HepG2 (cell line): Measurements from ENCODE around the gene CHMP4B. TPM values are rescaled to one million over a fixed set of nuclear protein-coding genes. Genes with fewer than 3 reads are reported as not detected.
A peak's percentile ranks its signal among the peaks of the same experiment; 100 is the strongest.

Source experiments
- LCORL ChIP-seq, 2 experiments: fragments of 450-650 bp in 1 of 2; sonication (generic) in 1 of 2; formaldehyde crosslinking in 1 of 2; IDR thresholded peaks; 2 replicates each; pipeline versions ENCODE4 v1.5.0 to v1.6.1; 2017 to 2020; ENCODE audit warnings: antibody characterized with exemption in 1 of 2, missing genetic modification reagents in 1 of 2
- NR1H2 ChIP-seq: sonication (generic); formaldehyde crosslinking; IDR thresholded peaks from 2 replicates; pipeline ENCODE4 v1.8.1; 2022; ENCODE audit warnings: low read depth, missing genetic modification reagents, borderline replicate concordance
- PAWR ChIP-seq: sonication (generic); formaldehyde crosslinking; IDR thresholded peaks from 2 replicates; pipeline ENCODE4 v1.4.0; 2020; ENCODE audit warnings: missing genetic modification reagents, mild to moderate bottlenecking, borderline replicate concordance
- ZFAT ChIP-seq: sonication (generic); formaldehyde crosslinking; conservative IDR thresholded peaks from 2 replicates; pipeline ENCODE4 v1.8.1; 2023; ENCODE audit warnings: missing genetic modification reagents, inconsistent platforms
- ZNF546 ChIP-seq: sonication (generic); formaldehyde crosslinking; conservative IDR thresholded peaks from 2 replicates; pipeline ENCODE4 v1.8.1; 2023; ENCODE audit warnings: mild to moderate bottlenecking, missing genetic modification reagents
- ZNF563 ChIP-seq: sonication (generic); formaldehyde crosslinking; IDR thresholded peaks from 2 replicates; pipeline ENCODE4 v1.8.0; 2022; ENCODE audit warnings: mild to moderate bottlenecking, moderate library complexity, missing genetic modification reagents
- ZNF775 ChIP-seq: sonication (generic); formaldehyde crosslinking; IDR thresholded peaks from 2 replicates; pipeline ENCODE4 v1.4.0; 2020; ENCODE audit warnings: missing genetic modification reagents, mild to moderate bottlenecking, moderate library complexity, borderline replicate concordance
- polyA plus RNA-seq, 8 experiments: library from polyadenylated mRNA; depleted of rRNA in 3 of 8; stranded (reverse) in 7 of 8; unstranded in 1 of 8; fragments of >200 nt; fragmentation: Illumina TruSeq in 4 of 8; extraction: Trizol in 4 of 8; gene quantifications; 2 replicates each; pipeline versions ENCODE4 v1.2.1 to v1.2.3, GENCODE V29; 2011 to 2016; ENCODE audit warnings: low read depth in 4 of 8, missing spikeins in 1 of 8, mixed read lengths in 1 of 8; ENCODE audit not compliant: insufficient read depth in 1 of 8
- total RNA-seq, 5 experiments: library from RNA; depleted of rRNA; stranded (reverse); fragments of >200 nt; fragmentation: Illumina TruSeq; extraction: Trizol; gene quantifications; 2 replicates each; pipeline ENCODE4 v1.2.3, GENCODE V29; 2016; ENCODE audit warnings: low read depth in 1 of 5
- TF ChIP-seq, protein P1 (sequence below): sonication (generic); formaldehyde crosslinking; IDR thresholded peaks from 2 replicates; pipeline ENCODE4 v1.8.0; 2022; ENCODE audit warnings: missing genetic modification reagents, mild to moderate bottlenecking, moderate library complexity, borderline replicate concordance
- TF ChIP-seq, protein P2 (sequence below): sonication (generic); formaldehyde crosslinking; IDR thresholded peaks from 2 replicates; pipeline ENCODE4 v1.5.0; 2020; ENCODE audit warnings: missing genetic modification reagents
- TF ChIP-seq, protein P3 (sequence below): sonication (generic); formaldehyde crosslinking; IDR thresholded peaks from 2 replicates; pipeline ENCODE4 v1.4.0; 2020; ENCODE audit warnings: missing genetic modification reagents, borderline replicate concordance
- TF ChIP-seq, protein P4 (sequence below): sonication (generic); formaldehyde crosslinking; IDR thresholded peaks from 2 replicates; pipeline ENCODE4 v1.5.1; 2020; ENCODE audit warnings: missing genetic modification reagents, mild to moderate bottlenecking, borderline replicate concordance

CHMP4B gene
- total and polyA plus RNA-seq, 2 of the 13 experiments (the other 11 are each of a cell fraction or from before 2014, with no cell fraction given) = 40.1 to 45.6 TPM

DNA sequence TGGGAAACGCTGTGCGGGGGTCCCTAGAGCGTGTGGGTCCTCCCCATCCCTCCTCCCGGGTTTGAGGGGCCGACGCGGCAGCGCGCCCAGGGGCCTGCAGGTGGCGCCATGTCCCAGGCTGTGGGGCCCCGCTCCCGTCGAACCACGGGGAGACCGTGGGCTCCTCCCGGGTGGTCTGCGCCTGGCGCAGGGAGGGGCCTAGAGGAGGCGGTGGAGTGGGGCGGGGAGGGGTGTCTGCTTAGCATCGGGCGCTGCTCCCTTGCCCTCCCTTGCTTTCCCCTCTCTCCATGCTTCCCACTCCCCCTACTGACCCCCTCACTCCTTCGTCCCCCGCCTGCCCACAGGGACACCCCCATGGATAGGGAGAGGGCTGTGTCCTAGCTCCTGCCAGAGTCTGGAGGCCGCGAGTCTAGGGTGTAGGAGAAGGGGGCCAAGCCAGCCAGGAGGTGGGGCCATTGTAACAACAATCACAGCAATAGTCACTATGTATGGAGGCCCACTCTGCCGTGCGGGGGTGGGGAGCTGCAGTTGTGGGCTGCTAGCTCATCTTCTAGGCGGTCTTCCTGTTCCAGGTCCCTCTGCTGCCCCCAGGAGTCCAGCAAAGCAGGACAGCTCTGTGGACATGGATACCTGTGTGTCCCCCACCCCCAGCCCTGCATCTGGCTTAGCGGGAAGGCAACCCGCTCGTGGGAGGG, 51.7 kb downstream of the CHMP4B start (continued):
- TF ChIP-seq, protein P1, sequence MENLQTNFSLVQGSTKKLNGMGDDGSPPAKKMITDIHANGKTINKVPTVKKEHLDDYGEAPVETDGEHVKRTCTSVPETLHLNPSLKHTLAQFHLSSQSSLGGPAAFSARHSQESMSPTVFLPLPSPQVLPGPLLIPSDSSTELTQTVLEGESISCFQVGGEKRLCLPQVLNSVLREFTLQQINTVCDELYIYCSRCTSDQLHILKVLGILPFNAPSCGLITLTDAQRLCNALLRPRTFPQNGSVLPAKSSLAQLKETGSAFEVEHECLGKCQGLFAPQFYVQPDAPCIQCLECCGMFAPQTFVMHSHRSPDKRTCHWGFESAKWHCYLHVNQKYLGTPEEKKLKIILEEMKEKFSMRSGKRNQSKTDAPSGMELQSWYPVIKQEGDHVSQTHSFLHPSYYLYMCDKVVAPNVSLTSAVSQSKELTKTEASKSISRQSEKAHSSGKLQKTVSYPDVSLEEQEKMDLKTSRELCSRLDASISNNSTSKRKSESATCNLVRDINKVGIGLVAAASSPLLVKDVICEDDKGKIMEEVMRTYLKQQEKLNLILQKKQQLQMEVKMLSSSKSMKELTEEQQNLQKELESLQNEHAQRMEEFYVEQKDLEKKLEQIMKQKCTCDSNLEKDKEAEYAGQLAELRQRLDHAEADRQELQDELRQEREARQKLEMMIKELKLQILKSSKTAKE = no peak; the same call in 1 of the 2 replicates
- no peak for TF ChIP-seq LCORL (IDR thresholded peaks at IDR 0.05)
- TF ChIP-seq LCORL (CRISPR knock-in tag; IDR thresholded peaks at IDR 0.05) = no peak
- no peak for TF ChIP-seq ZFAT (CRISPR knock-in tag)
- TF ChIP-seq, protein P2, sequence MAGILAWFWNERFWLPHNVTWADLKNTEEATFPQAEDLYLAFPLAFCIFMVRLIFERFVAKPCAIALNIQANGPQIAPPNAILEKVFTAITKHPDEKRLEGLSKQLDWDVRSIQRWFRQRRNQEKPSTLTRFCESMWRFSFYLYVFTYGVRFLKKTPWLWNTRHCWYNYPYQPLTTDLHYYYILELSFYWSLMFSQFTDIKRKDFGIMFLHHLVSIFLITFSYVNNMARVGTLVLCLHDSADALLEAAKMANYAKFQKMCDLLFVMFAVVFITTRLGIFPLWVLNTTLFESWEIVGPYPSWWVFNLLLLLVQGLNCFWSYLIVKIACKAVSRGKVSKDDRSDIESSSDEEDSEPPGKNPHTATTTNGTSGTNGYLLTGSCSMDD = no peak
- no peak for TF ChIP-seq PAWR (CRISPR knock-in tag)
- no peak; the same call in 1 of the 2 replicates for TF ChIP-seq ZNF563 (CRISPR knock-in tag)
- TF ChIP-seq NR1H2 (CRISPR knock-in tag) = no peak
- TF ChIP-seq, protein P3, sequence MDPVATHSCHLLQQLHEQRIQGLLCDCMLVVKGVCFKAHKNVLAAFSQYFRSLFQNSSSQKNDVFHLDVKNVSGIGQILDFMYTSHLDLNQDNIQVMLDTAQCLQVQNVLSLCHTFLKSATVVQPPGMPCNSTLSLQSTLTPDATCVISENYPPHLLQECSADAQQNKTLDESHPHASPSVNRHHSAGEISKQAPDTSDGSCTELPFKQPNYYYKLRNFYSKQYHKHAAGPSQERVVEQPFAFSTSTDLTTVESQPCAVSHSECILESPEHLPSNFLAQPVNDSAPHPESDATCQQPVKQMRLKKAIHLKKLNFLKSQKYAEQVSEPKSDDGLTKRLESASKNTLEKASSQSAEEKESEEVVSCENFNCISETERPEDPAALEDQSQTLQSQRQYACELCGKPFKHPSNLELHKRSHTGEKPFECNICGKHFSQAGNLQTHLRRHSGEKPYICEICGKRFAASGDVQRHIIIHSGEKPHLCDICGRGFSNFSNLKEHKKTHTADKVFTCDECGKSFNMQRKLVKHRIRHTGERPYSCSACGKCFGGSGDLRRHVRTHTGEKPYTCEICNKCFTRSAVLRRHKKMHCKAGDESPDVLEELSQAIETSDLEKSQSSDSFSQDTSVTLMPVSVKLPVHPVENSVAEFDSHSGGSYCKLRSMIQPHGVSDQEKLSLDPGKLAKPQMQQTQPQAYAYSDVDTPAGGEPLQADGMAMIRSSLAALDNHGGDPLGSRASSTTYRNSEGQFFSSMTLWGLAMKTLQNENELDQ (CRISPR knock-in tag) = no peak
- 0 out of 2 replicates have a peak, but pooled peaks have one; percentile 70 for TF ChIP-seq ZNF546 (CRISPR knock-in tag)
- TF ChIP-seq ZNF775 (CRISPR knock-in tag) = no peak
- TF ChIP-seq, protein P4, sequence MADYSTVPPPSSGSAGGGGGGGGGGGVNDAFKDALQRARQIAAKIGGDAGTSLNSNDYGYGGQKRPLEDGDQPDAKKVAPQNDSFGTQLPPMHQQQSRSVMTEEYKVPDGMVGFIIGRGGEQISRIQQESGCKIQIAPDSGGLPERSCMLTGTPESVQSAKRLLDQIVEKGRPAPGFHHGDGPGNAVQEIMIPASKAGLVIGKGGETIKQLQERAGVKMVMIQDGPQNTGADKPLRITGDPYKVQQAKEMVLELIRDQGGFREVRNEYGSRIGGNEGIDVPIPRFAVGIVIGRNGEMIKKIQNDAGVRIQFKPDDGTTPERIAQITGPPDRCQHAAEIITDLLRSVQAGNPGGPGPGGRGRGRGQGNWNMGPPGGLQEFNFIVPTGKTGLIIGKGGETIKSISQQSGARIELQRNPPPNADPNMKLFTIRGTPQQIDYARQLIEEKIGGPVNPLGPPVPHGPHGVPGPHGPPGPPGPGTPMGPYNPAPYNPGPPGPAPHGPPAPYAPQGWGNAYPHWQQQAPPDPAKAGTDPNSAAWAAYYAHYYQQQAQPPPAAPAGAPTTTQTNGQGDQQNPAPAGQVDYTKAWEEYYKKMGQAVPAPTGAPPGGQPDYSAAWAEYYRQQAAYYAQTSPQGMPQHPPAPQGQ = no peak
